Brain microvascular endothelial cell (primary cell): ENCODE results near the gene SHOC1.

Experiments used
- DNase-seq: peaks from one replicate; pipeline ENCODE4 v3.0.0-alpha.2; 2020
- H3K27ac ChIP-seq: fragments of 250-450 bp; sonication (Bioruptor Pico); 2 replicates; pipeline ENCODE4 v1.5.1; 2020; ENCODE audit warnings: mild to moderate bottlenecking, moderate library complexity
- H3K27me3 ChIP-seq: fragments of 250-450 bp; sonication (Bioruptor Pico); replicated peaks from 2 replicates; pipeline ENCODE4 v1.5.1; 2020; ENCODE audit warnings: mild to moderate bottlenecking
- H3K36me3 ChIP-seq: fragments of 250-450 bp; sonication (Bioruptor Pico); replicated peaks from 2 replicates; pipeline ENCODE4 v1.5.1; 2020; ENCODE audit warnings: mild to moderate bottlenecking
- H3K4me3 ChIP-seq: 2 replicates; pipeline ENCODE4 v1.5.1; 2011; ENCODE audit warnings: low read depth, mild to moderate bottlenecking, control low read depth, low read length, moderate library complexity
- CTCF ChIP-seq: IDR thresholded peaks from 2 replicates; pipeline ENCODE4 v1.5.1; 2011; ENCODE audit warnings: low read depth, mild to moderate bottlenecking, moderate library complexity, low read length, control low read depth, inconsistent platforms; ENCODE audit errors: missing control alignments
- in situ Hi-C: cut with HindIII; loops from 2 replicates; pipeline ENCODE4 v1.10.0; 2017; ENCODE audit warnings: low sequenced_read_pairs, low pct_ligation_motif_present

Gene SHOC1

GRCh38 chr9:111838439-111838838 lies 43.7 kb upstream of the SHOC1 start:
- Histone ChIP-seq H3K36me3 (no peaks in the 10 kb centered on the region), H3K4me3 (no peak overlapping the region), H3K27ac (no peak overlapping the region), H3K27me3 (no peaks in the 10 kb centered on the region)
- TF ChIP-seq CTCF: no peak
- in situ Hi-C loops: no loop called here
- DNase-seq: no peak

- no peaks in the 10 kb centered on the region for H3K36me3 ChIP-seq
- DNase-seq: no peak
- TF ChIP-seq CTCF: no peak
- in situ Hi-C loops: no loop called here
- no peak overlapping the region for H3K4me3 ChIP-seq
- H3K27ac ChIP-seq: no peak overlapping the region
- H3K27me3 ChIP-seq: no peaks in the 10 kb centered on the region
Observed at GRCh38 chr9:111836311-111836710, 41.6 kb upstream of the SHOC1 start.

- no peak for TF ChIP-seq CTCF
- Histone ChIP-seq H3K27ac (no peak overlapping the region), H3K36me3 (no peaks in the 10 kb centered on the region), H3K27me3 (no peaks in the 10 kb centered on the region), H3K4me3 (no peak overlapping the region)
- DNase-seq: peak; percentile 52
- in situ Hi-C loops: no loop called here
Observed at GRCh38 chr9:111833941-111834340, 39.2 kb upstream of the SHOC1 start.

- in situ Hi-C loops: no loop called here
- no peak for TF ChIP-seq CTCF
- H3K27ac ChIP-seq: no peak overlapping the region
Observed at GRCh38 chr9:111832449-111832848, 37.7 kb upstream of the SHOC1 start.

GRCh38 chr9:111831371-111832108 lies 36.8 kb upstream of the SHOC1 start:
- DNase-seq: peak; percentile 52
- no peak for TF ChIP-seq CTCF
- Histone ChIP-seq H3K27ac (no peak overlapping the region), H3K36me3 (no peaks in the 10 kb centered on the region), H3K4me3 (no peak overlapping the region), H3K27me3 (no peaks in the 10 kb centered on the region)
- in situ Hi-C loops: no loop called here

More at GRCh38 chr9:111832449-111832848, 37.7 kb upstream of the SHOC1 start:
- Histone ChIP-seq H3K27me3 (no peaks in the 10 kb centered on the region), H3K36me3 (no peaks in the 10 kb centered on the region), H3K4me3 (no peak overlapping the region)
- no peak for DNase-seq

- DNase-seq: no peak
- peak; percentile 23 for TF ChIP-seq CTCF
- in situ Hi-C loops: no loop called here
- Histone ChIP-seq H3K27ac (no peak overlapping the region), H3K27me3 (no peaks in the 10 kb centered on the region), H3K4me3 (no peak overlapping the region), H3K36me3 (no peaks in the 10 kb centered on the region)
Observed at GRCh38 chr9:111828193-111828592, 33.5 kb upstream of the SHOC1 start.
